C4-2B (cell line): ENCODE results near the gene FAM13C.

Experiments
- ZFX ChIP-seq: fragments of 450-650 bp; IDR thresholded peaks from 2 replicates; pipeline ENCODE4 v1.6.1; 2017
- TF ChIP-seq, protein P1 (sequence below): fragments of 450-650 bp; conservative IDR thresholded peaks from 2 replicates; pipeline ENCODE4 v1.5.1; 2017; ENCODE audit warnings: mild to moderate bottlenecking

DNA sequence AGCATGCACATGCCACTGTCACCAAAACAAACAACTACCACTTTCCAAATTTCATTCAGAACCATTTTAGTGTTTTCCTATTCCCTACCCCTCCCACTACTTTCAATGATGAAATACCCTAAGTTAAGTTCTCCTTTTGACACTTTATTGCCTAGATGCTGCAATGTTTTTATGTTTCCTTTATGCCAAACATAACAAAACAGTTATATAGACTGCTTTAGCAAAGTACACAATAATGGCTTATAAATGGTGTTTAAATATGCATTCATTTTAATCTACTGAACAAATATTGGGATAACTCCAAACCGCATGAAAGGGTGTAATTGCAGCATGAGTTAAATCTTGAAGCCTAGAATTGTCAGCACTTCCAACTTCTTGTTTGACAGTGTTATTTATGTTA lies 116.7 kb downstream of the FAM13C start:
- TF ChIP-seq, protein P1, sequence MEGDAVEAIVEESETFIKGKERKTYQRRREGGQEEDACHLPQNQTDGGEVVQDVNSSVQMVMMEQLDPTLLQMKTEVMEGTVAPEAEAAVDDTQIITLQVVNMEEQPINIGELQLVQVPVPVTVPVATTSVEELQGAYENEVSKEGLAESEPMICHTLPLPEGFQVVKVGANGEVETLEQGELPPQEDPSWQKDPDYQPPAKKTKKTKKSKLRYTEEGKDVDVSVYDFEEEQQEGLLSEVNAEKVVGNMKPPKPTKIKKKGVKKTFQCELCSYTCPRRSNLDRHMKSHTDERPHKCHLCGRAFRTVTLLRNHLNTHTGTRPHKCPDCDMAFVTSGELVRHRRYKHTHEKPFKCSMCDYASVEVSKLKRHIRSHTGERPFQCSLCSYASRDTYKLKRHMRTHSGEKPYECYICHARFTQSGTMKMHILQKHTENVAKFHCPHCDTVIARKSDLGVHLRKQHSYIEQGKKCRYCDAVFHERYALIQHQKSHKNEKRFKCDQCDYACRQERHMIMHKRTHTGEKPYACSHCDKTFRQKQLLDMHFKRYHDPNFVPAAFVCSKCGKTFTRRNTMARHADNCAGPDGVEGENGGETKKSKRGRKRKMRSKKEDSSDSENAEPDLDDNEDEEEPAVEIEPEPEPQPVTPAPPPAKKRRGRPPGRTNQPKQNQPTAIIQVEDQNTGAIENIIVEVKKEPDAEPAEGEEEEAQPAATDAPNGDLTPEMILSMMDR = no peak
- no peak for TF ChIP-seq ZFX
